Caco-2 (cell line): ENCODE data around the gene LYZL6. TPM values are rescaled to one million over a fixed set of nuclear protein-coding genes. Genes with fewer than 3 reads are reported as not detected.

ENCODE experiments used
- BruUV-seq: library from RNA; stranded (reverse); fragments of 400-500 nt; replicated peaks from 2 replicates; lab custom pipeline; 2021; lab: Mats Ljungman, UMichigan
- CTCF ChIA-PET: fragments of 300-600 bp; sonication (Branson Sonifier 250); formaldehyde crosslinking; loops from one replicate; lab custom pipeline; 2022; ENCODE audit warnings: antibody characterized with exemption; lab: Charles Lee
- POLR2A ChIA-PET: fragments of 300-600 bp; sonication (Branson Sonifier 250); formaldehyde crosslinking; loops from one replicate; lab custom pipeline; 2022; ENCODE audit warnings: antibody characterized with exemption; lab: Charles Lee
- DNase-seq, 2 experiments: peaks; one replicate each; pipeline versions ENCODE4 v3.0.0 to v3.0.0-alpha.2; 2020 to 2022
- H3K27me3 ChIP-seq: replicated peaks from 2 replicates; pipeline ENCODE4 v1.6.0; 2011; ENCODE audit warnings: low read length; ENCODE audit not compliant: control insufficient read depth, insufficient read depth
- H3K36me3 ChIP-seq: 2 replicates; pipeline ENCODE4 v1.5.1; 2011; ENCODE audit warnings: low read length; ENCODE audit not compliant: control insufficient read depth, insufficient read depth
- H3K4me1 ChIP-seq: fragments of 250-450 bp; sonication (Bioruptor Pico); 2 replicates; pipeline ENCODE4 v1.5.1; 2020; ENCODE audit warnings: mild to moderate bottlenecking
- H3K4me3 ChIP-seq: 2 replicates; pipeline ENCODE4 v1.5.1; 2011; ENCODE audit warnings: low read depth, mild to moderate bottlenecking, control low read depth, low read length
- H3K9me3 ChIP-seq: fragments of 250-450 bp; sonication (Bioruptor Pico); 2 replicates; pipeline ENCODE4 v1.5.1; 2020; ENCODE audit warnings: mild to moderate bottlenecking, moderate library complexity
- H3K27ac Mint-ChIP-seq: one replicate; pipeline ENCODE4 v1.8.0; 2022; ENCODE audit warnings: mixed read lengths; ENCODE audit not compliant: unreplicated experiment
- H3K27me3 Mint-ChIP-seq: one replicate; pipeline ENCODE4 v1.8.0; 2022; ENCODE audit warnings: mixed read lengths; ENCODE audit not compliant: insufficient read depth, unreplicated experiment
- H3K36me3 Mint-ChIP-seq: one replicate; pipeline ENCODE4 v1.8.0; 2022; ENCODE audit warnings: mild to moderate bottlenecking, mixed read lengths; ENCODE audit not compliant: insufficient read depth, unreplicated experiment
- H3K4me1 Mint-ChIP-seq: one replicate; pipeline ENCODE4 v1.8.0; 2022; ENCODE audit warnings: low read depth, mixed read lengths; ENCODE audit not compliant: unreplicated experiment
- H3K4me3 Mint-ChIP-seq: one replicate; pipeline ENCODE4 v1.8.0; 2022; ENCODE audit warnings: mild to moderate bottlenecking, moderate library complexity, mixed read lengths; ENCODE audit not compliant: unreplicated experiment
- H3K9me3 Mint-ChIP-seq: one replicate; pipeline ENCODE4 v1.8.0; 2022; ENCODE audit warnings: mixed read lengths; ENCODE audit not compliant: unreplicated experiment
- CTCF ChIP-seq, 2 experiments: fragments of 200-600 bp in 1 of 2; IDR thresholded peaks; 1 replicate in 1 of 2; 2 replicates in 1 of 2; pipeline versions ENCODE4 v1.5.1 to v1.8.0; 2011 to 2022; ENCODE audit warnings: antibody characterized with exemption in 1 of 2, control low read depth in 1 of 2, inconsistent platforms in 1 of 2, low read depth in 1 of 2, low read length in 1 of 2, mild to moderate bottlenecking in 1 of 2, moderate library complexity in 1 of 2; ENCODE audit not compliant: insufficient read depth in 1 of 2, severe bottlenecking in 1 of 2, unreplicated experiment in 1 of 2
- intact Hi-C: fragments of 100-400 bp; cut with micrococcal nuclease; formaldehyde crosslinking; loops from one replicate; pipeline ENCODE4 v1.10.0; 2022; ENCODE audit not compliant: unreplicated experiment
- total RNA-seq: library from RNA; stranded (reverse); gene quantifications from 2 replicates; pipeline ENCODE4 v1.2.3, GENCODE V29; 2022

LYZL6 gene
- total RNA-seq, 1 experiment from 2014 or later = not detected

GRCh38 chr17:35909408-35909807 lies 34.1 kb downstream of the LYZL6 start:
- Mint-ChIP-seq H3K27ac (no peak overlapping the region), H3K9me3 (peaks cover 11% of the 10 kb centered on the region), H3K27me3 (no peaks in the 10 kb centered on the region), H3K4me3 (no peak overlapping the region), H3K36me3 (no peaks in the 10 kb centered on the region), H3K4me1 (no peaks in the 10 kb centered on the region)
- Histone ChIP-seq H3K4me1 (peaks cover 10% of the 10 kb centered on the region), H3K4me3 (no peak overlapping the region), H3K9me3 (0 out of 2 replicates have a peak, but pooled peaks cover 8% of the 10 kb centered on the region), H3K27me3 (no peaks in the 10 kb centered on the region), H3K36me3 (no peaks in the 10 kb centered on the region)
- no TSS peak for BruUV-seq
- no peak for TF ChIP-seq CTCF (IDR thresholded peaks at IDR 0.05; ENCODE audit: insufficient read depth in 1 of 2, low read depth in 1 of 2, low read length in 1 of 2, severe bottlenecking in 1 of 2, unreplicated experiment in 1 of 2)
- no peak for DNase-seq
- intact Hi-C loops = no loop called here
- CTCF ChIA-PET = no interaction called here
- POLR2A ChIA-PET = no interaction called here

GRCh38 chr17:35907691-35908090 lies 35.8 kb downstream of the LYZL6 start:
- Mint-ChIP-seq H3K4me3 (no peak overlapping the region), H3K36me3 (no peaks in the 10 kb centered on the region), H3K4me1 (peaks cover 7% of the 10 kb centered on the region), H3K27me3 (no peaks in the 10 kb centered on the region), H3K9me3 (no peaks in the 10 kb centered on the region), H3K27ac (no peak overlapping the region)
- DNase-seq = no peak
- intact Hi-C loops = no loop called here
- Histone ChIP-seq H3K27me3 (no peaks in the 10 kb centered on the region), H3K9me3 (no peaks in the 10 kb centered on the region), H3K4me3 (no peak overlapping the region), H3K36me3 (no peaks in the 10 kb centered on the region), H3K4me1 (peaks cover 26% of the 10 kb centered on the region)
- TF ChIP-seq CTCF (IDR thresholded peaks at IDR 0.05; ENCODE audit: insufficient read depth in 1 of 2, low read depth in 1 of 2, low read length in 1 of 2, severe bottlenecking in 1 of 2, unreplicated experiment in 1 of 2) = no peak
- ChIA-PET CTCF (no interaction called here), POLR2A (no interaction called here)
- BruUV-seq = no TSS peak

- no peak overlapping the region for H3K27ac Mint-ChIP-seq
- peaks cover 9% of the 10 kb centered on the region for H3K4me1 Mint-ChIP-seq
- no TSS peak for BruUV-seq
- H3K27me3 ChIP-seq = no peaks in the 10 kb centered on the region
- TF ChIP-seq CTCF (IDR thresholded peaks at IDR 0.05; ENCODE audit: insufficient read depth in 1 of 2, low read depth in 1 of 2, low read length in 1 of 2, severe bottlenecking in 1 of 2, unreplicated experiment in 1 of 2) = no peak
- H3K36me3 Mint-ChIP-seq = no peaks in the 10 kb centered on the region
- no peaks in the 10 kb centered on the region for H3K9me3 ChIP-seq
- H3K4me3 Mint-ChIP-seq = no peak overlapping the region
- POLR2A ChIA-PET = no interaction called here
- CTCF ChIA-PET = interaction anchor here (1.0 kb wide), 1 partner anchor 60 kb away, joined by 3 read pairs; no protein-coding TSS in a partner anchor
- H3K9me3 Mint-ChIP-seq = no peaks in the 10 kb centered on the region
- intact Hi-C loops = no loop called here
- peaks cover 32% of the 10 kb centered on the region for H3K4me1 ChIP-seq
- H3K27me3 Mint-ChIP-seq = no peaks in the 10 kb centered on the region
- no peak overlapping the region for H3K4me3 ChIP-seq
- H3K36me3 ChIP-seq = no peaks in the 10 kb centered on the region
- DNase-seq = no peak
Measured at GRCh38 chr17:35906926-35907637, 36.4 kb downstream of the LYZL6 start.
